Caki2 (cell line): Measurements from ENCODE around the gene DROSHA. TPM values are rescaled to one million over a fixed set of nuclear protein-coding genes. Genes with fewer than 3 reads are reported as not detected.
"Not testable (repeated sequence)": the region's sequence is repeated elsewhere in the genome, so short reads cannot be mapped to it uniquely, and the experiment has no call there.

Experiments
- DNase-seq: peaks from one replicate; pipeline ENCODE4 v3.0.0-alpha.2; 2015; ENCODE audit warnings: low read depth
- in situ Hi-C: cut with HindIII; loops from 2 replicates; pipeline ENCODE4 v1.10.0; 2016; ENCODE audit warnings: low sequenced_read_pairs, low pct_unique_long_range_greater_than_20kb, mixed read lengths
- total RNA-seq: library from RNA; depleted of rRNA; stranded (reverse); fragments of >200 nt; shearing (Covaris generic); gene quantifications from 2 replicates; pipeline ENCODE4 v1.2.3, GENCODE V29; 2014; ENCODE audit warnings: low replicate concordance

DROSHA gene
- total RNA-seq, 1 experiment from 2014 or later: 21.6 TPM

DNA sequence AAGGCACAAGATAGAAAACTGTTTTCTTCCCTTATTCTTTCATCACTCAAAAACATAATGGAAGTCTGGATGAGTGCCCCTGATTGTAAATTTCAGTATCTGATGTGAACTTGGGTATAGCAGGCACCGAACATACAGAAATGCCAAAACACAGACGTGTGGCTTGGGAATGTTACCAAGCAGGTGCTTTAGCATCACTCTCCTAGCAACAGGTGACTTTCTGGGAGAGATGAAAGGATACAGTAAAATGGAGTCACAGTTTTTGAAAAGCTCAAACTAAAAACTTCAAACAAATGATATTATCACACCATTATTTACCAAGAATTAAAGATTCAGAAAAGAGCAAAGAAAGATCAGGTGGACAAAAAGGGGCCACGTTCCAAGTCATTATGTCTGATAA lies 130.2 kb downstream of the DROSHA start:
- in situ Hi-C loops: no loop called here
- no peak for DNase-seq

DNA sequence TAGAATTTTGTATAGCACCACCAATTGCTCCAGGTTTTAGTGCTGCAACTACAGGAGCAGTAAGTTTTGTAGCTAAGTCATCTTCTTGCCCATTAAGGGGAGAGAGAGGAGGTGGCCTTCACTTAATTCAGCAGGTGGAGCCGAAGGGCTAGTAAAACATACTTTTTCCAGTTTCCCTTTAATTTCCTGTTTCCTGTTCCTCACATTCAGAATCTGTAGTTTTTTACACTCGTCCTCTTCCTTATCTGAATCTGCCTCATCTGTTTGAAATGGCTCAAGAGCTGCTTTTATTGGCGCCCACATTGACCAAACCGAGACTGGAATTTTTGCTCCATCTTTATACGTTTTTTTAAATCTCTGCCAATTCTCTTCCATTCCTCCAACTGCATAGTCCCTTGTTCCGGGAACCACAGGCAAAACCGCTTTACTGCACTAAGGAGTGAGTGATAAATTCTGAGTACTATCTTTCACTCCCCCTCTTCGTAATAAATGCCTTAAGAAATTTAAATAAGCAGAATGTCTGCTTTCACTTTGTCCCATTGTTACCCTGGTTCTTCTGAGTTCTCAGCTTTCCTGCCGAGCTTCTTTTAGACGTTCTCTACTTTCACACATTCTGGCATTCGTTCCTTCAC lies 133.9 kb downstream of the DROSHA start:
- in situ Hi-C loops: no loop called here
- DNase-seq: no peak

DNA sequence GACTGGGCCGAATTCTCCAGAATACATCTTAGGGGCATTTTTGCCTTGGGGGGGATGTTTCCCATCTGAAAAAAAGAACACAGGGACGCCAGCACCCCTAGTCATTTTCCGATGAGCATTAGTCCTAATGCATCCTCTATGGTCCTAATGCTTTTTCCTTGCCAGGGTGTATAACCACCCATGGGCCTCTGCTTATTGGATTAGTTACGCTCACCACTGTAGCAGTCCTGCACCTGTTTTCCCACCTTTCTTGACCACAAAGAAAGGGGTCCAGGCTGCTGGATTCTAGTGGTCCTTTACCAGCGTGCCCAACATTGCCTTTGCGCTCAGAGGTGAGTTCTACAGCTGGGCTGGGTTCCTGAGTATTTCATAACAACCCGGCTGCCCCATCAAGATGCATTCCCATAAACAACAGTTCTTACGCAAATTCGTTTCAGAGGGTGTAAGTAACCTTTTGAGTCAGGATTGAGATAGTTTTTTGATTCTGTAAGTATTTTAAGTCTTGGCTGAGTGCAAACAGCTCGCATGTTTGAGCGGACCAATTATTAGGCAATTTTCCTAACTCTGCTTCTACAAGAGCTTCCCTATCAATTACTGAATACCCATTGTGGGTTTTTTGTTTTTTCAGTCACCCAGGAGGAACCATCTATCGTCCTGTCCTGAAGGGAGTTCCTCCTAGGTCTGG lies 135.1 kb downstream of the DROSHA start:
- in situ Hi-C loops: no loop called here
- no peak for DNase-seq

DNA sequence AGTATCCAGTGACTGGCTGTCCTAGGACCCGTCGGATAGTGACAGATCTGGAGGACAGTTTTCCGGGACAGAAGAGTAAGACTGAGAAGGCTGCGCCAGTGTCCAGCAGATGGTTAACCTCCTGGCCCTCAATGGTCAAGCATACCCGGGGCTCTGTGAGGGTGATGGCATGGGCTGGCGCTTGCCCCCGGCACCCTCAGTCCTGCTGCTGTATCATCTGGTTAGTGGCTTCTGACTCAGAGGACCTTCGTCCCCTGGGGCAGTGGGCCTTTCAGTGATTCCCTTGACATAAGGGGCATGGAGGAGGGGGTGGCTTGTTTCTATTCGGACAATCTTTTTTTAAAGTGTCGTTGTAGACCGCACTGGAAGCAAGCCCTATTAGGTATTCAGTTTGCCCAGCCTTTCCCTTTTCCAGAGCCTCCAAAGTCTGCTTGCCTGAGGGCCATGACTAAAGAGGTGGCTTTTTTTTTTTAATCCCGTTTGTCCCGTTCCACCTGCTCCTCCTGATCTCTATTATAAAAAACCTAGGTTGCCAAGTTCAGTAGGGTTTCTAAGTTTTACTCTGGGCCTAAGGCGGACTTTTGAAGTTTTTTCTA lies 136.3 kb downstream of the DROSHA start:
- in situ Hi-C loops, DNase-seq: not testable (repeated sequence)

DNA sequence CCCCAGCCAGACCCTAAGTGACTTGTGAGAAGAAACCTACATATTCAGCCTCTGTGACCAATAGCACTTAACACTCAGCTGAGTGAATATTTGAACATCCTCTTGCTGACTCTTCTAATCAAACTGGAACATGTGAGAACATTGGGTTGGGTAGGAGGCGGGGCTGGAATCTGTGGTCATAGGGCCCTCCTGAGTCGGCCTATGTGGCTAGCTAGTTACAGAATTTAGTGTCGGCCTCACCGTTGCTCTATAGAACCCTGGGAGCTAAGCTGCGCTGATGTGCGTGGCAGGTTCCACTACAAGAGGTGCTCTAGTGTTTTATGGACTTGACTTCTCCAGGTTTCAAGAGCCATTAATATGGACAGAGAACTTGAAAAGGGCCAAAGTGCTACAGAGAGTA lies 138.8 kb downstream of the DROSHA start:
- in situ Hi-C loops: no loop called here

DNA sequence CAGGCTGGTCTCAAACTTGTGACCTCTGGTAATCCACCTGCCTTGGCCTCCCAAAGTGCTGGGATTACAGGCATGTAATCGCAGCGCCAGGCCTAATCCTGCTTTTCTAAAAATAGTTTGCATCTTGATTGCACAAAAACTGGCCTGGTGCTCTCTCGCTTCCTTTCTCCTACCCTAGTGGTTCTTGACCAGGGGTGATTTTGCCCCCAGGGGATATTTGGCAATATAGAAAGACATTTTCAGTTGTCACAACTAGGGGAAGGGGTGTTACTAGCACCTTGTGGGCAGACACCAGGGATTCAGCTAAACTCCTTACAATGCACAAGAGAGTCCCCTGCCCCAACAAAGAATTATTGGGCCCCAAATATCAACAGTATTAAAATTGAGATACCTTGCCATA lies 139.8 kb downstream of the DROSHA start:
- in situ Hi-C loops: no loop called here
- DNase-seq: no peak

More for the DNA sequence above, 138.8 kb downstream of the DROSHA start:
- no peak for DNase-seq

DNA sequence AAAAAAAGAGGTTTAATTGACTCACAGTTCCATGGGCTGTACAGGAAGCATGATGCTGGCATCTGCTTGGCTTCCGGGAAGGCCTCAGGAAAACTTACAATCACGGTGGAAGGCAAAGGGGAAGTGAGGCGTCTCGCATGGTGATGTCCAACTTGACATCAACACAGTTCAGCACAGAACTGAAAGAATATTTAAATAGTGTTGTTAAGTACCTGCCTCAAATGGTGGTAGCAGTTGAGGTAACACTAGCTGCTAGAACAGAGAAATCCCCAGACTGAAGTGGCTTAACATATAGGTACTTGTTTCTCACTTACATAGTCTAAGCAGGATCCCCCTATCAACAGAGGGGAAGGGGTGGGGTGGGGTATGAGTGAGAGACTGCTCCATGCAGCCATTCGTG lies 141.6 kb downstream of the DROSHA start:
- no peak for DNase-seq
- in situ Hi-C loops: no loop called here

DNA sequence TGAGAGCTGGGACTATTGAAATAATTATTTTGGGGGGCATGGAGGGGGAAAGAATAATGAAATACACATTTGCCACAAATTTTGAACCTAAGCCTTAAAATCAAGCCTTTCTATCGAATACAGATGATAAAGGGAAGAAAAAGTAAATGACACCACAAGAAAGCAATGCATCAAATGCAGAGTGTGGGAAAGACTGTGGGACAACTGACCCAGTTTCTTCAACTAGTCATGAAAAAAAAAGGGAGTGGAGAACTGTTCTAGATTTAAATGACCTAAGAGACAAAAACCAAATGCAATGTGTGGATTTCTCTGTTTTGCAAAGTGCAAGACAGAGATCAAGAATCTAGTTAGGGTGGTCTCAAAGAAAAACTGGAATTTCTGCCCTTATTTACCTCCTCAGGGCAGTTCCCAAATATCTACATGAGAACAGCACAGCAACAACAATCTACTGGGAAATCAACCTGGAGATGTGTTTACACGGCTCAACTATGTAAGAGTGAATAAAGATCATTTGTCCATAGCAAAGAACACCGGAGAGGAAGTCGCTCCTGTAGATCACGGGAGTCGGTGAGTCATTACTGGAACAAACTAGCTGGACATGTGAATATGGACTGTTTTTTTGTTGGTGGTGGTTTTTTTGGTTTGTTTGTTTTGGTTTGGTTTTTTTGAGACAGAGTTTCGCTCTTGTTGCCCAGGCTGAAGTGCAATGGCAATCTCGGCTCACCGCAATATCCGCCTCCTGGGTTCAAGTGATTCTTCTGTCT lies 145.9 kb downstream of the DROSHA start:
- DNase-seq: peak; percentile 16
- in situ Hi-C loops: no loop called here

DNA sequence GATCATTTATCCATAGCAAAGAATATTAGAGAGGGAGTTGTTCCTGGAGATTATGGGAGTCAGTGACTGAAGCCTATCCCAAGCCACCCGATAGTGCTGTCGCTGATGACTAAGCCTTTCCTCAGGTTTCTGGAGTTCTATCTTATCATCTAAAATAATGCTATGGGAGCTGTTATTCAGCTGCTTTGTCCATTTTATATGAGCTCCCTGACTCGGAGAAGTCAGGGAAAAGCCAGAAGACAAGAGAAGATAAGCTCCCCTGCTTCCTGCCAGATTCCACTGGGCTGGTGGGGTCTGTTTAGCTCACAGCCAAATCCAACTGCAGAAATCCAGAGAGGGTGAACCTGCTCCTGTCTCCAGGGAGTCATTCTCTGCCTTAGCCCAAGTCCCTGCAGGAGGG lies 148.2 kb downstream of the DROSHA start:
- no peak for DNase-seq
- in situ Hi-C loops: no loop called here

DNA sequence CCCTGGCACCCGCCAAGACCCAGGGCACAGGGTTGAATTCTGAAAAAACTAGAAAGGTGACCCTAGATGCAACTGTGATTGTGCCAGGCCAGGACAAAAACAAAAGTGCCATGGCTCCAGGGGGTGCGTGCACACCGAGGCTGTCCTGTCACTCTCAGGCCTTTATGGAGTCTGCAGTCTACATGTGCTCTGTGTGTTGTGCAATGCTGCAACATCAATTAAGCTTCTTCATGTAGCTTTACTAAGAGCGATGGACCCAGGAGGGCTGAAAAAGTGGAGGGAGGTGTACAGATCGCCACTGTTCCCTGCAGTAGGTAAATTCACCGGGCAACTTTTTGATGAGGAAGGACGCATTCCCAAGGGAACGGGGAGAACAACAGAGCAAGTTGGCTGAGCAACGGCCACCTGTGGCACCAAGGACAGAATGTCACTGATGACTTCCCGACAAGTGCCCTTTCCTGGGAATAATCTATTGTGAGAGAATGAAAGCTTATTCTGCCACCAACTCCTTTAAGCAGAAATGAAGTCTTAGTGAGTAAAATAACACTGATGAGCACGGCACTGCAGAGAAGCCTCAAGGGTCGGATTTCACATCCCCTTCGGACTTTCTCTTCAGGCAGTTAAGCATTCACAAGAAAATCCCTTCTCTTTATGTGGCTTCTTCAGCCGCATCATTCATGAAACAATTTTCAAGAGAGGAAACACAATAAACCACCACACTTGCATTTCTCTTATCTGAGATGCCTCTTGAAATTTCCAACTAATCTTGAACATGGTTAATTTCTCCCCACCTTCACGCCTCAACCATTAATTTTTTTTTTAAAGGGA lies 149.6 kb downstream of the DROSHA start:
- no peak for DNase-seq
- in situ Hi-C loops: no loop called here

DNA sequence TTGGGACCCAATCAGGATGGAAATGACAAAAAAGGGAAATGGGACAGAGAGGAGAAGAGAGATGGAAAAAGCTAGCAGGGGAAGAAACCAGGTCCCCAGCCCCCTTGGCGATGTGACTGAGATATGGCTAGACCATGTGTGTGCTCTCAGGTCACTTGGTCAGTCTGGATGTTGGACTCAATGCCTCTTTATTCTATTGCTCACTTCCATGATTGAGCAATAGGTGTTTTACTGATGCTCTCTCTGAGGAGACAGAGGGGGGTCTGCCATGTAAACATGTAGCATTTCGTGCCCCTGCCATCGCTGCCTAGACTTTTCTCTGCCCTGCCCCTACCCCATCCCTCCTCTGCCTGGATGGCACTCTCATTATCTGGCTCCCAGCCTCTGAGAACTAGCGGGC lies 150.6 kb downstream of the DROSHA start:
- no peak for DNase-seq
- in situ Hi-C loops: no loop called here

DNA sequence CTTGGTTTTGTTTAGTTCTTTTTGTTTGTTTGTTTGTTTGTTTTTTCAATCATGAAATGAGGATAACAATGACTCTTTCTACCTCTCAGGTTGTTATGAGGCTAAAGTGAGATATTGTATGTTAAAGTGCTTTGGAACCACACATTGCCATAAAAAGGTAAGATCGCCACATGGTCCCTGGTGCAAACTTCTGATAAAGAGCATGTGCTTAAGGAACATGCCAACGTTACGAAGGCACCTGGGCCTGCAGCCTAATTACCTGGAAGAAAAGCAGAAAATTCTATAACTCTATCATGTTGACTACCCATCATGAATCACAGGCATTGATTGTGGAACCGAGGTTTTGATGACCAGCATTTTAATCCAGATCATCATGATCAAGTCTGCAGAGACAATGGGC lies 151.8 kb downstream of the DROSHA start:
- DNase-seq: no peak
- in situ Hi-C loops: no loop called here

DNA sequence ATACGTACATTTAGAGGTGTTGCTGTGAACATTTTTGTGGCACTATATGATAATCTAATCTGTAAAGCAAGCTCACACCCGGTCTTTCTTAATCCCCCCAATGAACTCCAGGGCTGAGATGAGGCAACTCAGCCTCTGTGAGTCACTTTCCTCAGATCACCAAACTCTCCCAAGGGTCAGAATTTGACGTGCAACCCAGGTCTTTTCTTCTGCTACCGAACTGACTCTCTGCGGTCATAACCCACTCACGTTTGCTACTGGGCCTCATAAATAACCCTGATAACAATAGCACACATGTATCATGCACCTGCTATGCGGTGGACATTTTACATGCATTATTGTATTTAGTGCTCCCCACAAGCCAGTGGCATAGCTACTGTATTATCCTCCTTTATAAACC lies 153.1 kb downstream of the DROSHA start:
- DNase-seq: no peak

DNA sequence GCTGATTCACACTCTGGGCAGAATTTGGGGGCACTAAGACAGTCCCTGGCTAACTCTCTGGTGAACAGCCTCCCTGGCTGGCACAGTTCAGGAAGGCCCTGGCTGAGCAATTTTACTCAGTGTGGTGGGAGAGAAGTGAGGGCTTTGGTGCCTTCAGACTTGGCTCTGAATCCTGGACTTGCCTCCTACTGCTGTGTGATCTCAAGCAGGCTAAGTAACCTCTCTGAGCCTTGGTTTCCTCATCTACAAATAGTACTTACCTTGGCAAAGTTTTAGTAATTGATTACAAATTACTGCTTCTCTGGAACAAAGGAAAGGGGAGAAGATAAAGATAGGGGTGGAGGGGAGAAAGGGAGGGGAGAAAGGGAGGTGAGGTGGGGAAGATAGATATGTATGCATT lies 153.8 kb downstream of the DROSHA start:
- DNase-seq: no peak
- in situ Hi-C loops: no loop called here

More for the DNA sequence above, 153.1 kb downstream of the DROSHA start:
- in situ Hi-C loops: no loop called here

DNA sequence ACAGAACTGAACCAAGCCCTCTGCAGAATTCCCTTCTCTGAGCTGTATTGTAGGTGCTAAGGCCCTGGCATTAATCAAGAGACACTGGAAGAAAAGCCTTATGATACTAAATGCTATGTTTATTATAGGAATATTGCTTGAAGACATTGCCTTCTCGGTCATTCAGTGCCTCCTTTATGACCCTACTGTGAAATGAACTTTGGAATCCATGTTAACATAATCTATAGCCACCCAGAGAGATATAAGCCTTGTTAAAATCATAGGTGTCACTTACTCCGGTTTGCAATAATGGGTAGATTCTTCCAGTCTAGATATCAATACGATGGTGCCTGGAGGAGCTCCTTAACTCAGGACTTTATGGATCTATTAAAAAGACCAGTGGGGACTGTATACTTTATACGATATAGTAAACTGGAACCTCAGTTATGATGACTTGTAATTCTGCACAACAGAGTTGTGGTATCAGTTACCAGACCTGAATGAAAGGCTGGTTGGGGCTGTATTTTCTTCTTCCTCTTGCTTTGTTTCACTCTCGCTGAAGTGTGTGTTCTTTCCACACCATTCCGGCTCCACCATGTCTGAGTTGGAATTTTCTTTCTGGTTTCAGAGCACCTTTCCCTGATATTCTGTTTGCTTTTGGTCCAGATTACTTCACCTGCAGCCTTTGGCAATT lies 154.5 kb downstream of the DROSHA start:
- in situ Hi-C loops: no loop called here
- DNase-seq: no peak

DNA sequence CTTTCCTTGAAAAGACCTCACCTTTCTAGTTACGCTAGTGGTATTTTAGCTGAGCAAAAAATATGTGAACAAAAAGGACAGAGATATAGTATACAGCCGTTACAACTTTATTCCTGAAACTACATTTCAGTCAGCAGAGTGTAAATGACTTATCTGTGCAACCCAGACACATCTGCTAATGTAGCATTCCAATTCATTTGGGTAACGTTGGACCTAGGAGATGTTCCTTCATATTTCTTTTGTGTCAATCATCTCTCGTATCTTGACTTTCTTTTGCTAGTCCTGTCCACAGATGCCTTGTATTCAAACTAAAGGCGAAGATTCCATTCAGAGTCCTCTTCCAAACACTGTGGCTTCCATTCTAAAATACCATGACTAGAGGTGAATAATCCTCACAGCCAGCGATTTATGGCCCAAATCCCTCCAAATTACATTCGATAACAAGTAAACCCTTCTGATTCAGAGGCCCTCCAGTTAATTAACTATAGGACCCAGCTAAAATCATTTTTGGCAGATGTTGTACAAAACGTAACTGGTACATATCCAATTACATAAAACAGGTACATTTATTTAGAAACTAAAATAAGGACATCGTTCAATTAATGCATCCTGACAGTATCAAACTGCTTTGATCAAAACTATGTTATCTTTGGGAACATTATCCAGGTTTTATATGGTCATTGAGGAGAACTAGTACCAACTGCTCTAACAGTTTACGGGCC lies 155.7 kb downstream of the DROSHA start:
- in situ Hi-C loops: no loop called here
- no peak for DNase-seq

DNA sequence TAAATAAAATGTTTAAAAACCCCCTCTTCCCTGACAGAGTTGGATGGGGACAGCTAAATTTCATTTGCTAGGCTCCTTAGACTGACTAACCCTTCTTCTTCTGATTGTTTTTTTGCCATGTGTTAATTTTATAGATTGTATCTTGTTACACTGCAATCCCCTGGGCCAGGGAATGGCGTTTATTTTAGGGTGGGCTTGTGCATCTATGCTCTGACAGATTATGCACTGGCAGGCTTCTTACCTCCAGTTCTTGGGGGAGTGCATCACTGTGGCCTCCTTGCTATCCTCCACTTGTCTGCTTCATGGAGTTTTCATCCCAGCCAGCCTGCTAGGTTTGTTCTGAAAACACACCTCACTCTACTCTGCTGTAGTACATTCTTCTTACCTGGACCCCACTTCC lies 159.8 kb downstream of the DROSHA start:
- in situ Hi-C loops: no loop called here
- no peak for DNase-seq
